Adrenal gland (tissue), 12 donors: Measurements from ENCODE around the gene HNRNPL. TPM values are rescaled to one million over a fixed set of nuclear protein-coding genes. Genes with fewer than 3 reads are reported as not detected.
"Not testable (repeated sequence)": the region's sequence is repeated elsewhere in the genome, so short reads cannot be mapped to it uniquely, and the experiment has no call there.

Experiments
- DNase-seq, 7 donors: peaks; one replicate each; pipeline ENCODE4 v3.0.0-alpha.2; 2019 to 2020
- H3K27ac ChIP-seq, 5 donors: fragments of 200-600 bp; sonication (generic) in 4 of 5; 1 replicate in 3 of 5; 2 replicates in 2 of 5; pipeline versions ENCODE4 v1.5.1 to v1.8.0; 2016 to 2020; ENCODE audit warnings: mild to moderate bottlenecking in 1 of 5
- H3K27me3 ChIP-seq: fragments of 200-600 bp; 2 replicates; pipeline ENCODE4 v1.8.0; 2021
- H3K36me3 ChIP-seq, 2 donors: fragments of 200-600 bp; replicated peaks in 1 of 2; 1 replicate in 1 of 2; 2 replicates in 1 of 2; pipeline versions ENCODE4 v1.5.1 to v1.8.0; 2018 to 2022
- H3K4me1 ChIP-seq, 2 donors: fragments of 200-600 bp; replicated peaks in 1 of 2; 1 replicate in 1 of 2; 2 replicates in 1 of 2; pipeline versions ENCODE4 v1.5.1 to v1.8.0; 2018 to 2021
- H3K4me3 ChIP-seq, 4 donors: fragments of 200-600 bp; sonication (generic) in 3 of 4; one replicate each; pipeline ENCODE4 v1.5.1; 2016 to 2018
- H3K9me3 ChIP-seq, 3 donors: fragments of 200-600 bp; sonication (generic) in 1 of 3; replicated peaks in 1 of 3; 1 replicate in 2 of 3; 2 replicates in 1 of 3; pipeline versions ENCODE4 v1.5.1 to v1.8.0; 2016 to 2021
- CTCF ChIP-seq, 6 experiments: fragments of 450-650 bp in 4 of 6; fragments of 200-600 bp in 2 of 6; sonication (generic) in 1 of 6; IDR thresholded peaks; 1 replicate in 5 of 6; 2 replicates in 1 of 6; pipeline versions ENCODE4 v1.5.1 to v1.8.0; 2016 to 2021; ENCODE audit warnings: antibody characterized with exemption in 6 of 6, mild to moderate bottlenecking in 2 of 6, moderate library complexity in 1 of 6
- POLR2A ChIP-seq, 2 donors: fragments of 450-650 bp; IDR thresholded peaks; one replicate each; pipeline ENCODE4 v1.6.1; 2017; ENCODE audit warnings: antibody characterized with exemption in 2 of 2, mild to moderate bottlenecking in 2 of 2, moderate library complexity in 1 of 2
- WGBS, 4 donors: extraction: QIAGEN DNeasy Blood & Tissue Kit in 2 of 4; methylation state at CpG; one replicate each; pipeline versions ENCODE4 v1.1.5 to v1.1.7; 2013 to 2017; 5-methylcytosine and 5-hydroxymethylcytosine counted together
- intact Hi-C, 2 donors: fragments of 100-400 bp; cut with DNase I; formaldehyde crosslinking; loops; one replicate each; pipeline versions ENCODE4 v1.14.1 to v1.15.0; 2022 to 2023
- polyA plus RNA-seq, 3 donors: library from polyadenylated mRNA; stranded (reverse); fragments of 200-250 nt in 2 of 3; fragments of 350-450 nt in 1 of 3; fragmentation: Illumina TruSeq in 1 of 3; extraction: RNeasy Lipid Tissue Mini Kit (QIAGEN cat#74804) in 1 of 3; gene quantifications; one replicate each; pipeline ENCODE4 v1.2.3, GENCODE V29; 2013 to 2014
- total RNA-seq, 9 donors: library from RNA; depleted of rRNA in 4 of 9; stranded (reverse); fragments of >200 nt in 4 of 9; fragments of 120-200 nt in 1 of 9; fragmentation: NEBNext Ultra II Directional in 1 of 9; extraction: Animal tissue kit (Norgen Biotek cat#: 25700) in 1 of 9; gene quantifications; one replicate each; pipeline versions ENCODE4 v1.1.0 to v1.2.4, GENCODE V29; 2013 to 2023
- donor health status: healthy with polysubstance abuse.
- donor health status: Bipolar disorder and iron deficiency.
- donor health status: DM: yes; HTN: yes; CAD: no.
- donor health status: DM: no; HTN: no; CAD: no.
- donor health status: DM: no; HTN: no; CAD: no.
- donor health status: DM: yes; HTN: yes; CAD: no.

HNRNPL gene
- total and polyA plus RNA-seq, 12 donors = 133 to 295 (median 203) TPM

GRCh38 chr19:38817081-38817480 lies 32.7 kb downstream of the HNRNPL start:
- H3K9me3 ChIP-seq = no peaks in the 10 kb centered on the region
- intact Hi-C loops = no loop called here
- peaks cover 0 to 34% of the 10 kb centered on the region in 2 donors for H3K36me3 ChIP-seq
- H3K27ac ChIP-seq = no peak overlapping the region
- TF ChIP-seq POLR2A (IDR thresholded peaks at IDR 0.05) (no peak), CTCF (IDR thresholded peaks at IDR 0.05) (no peak)
- no peak overlapping the region for H3K4me3 ChIP-seq
- no peak for DNase-seq
- WGBS, 4 donors = 92 to 94% (median 93%) methylated on average over 8 to 15 of the region's 15 CpGs
- H3K27me3 ChIP-seq = no peaks in the 10 kb centered on the region
- peaks cover 5 to 7% of the 10 kb centered on the region in 2 donors for H3K4me1 ChIP-seq

GRCh38 chr19:38816131-38816750 lies 33.5 kb downstream of the HNRNPL start:
- Histone ChIP-seq H3K36me3 (peaks cover 0 to 34% of the 10 kb centered on the region in 2 donors), H3K4me3 (no peak overlapping the region), H3K4me1 (peaks cover 5 to 7% of the 10 kb centered on the region in 2 donors), H3K9me3 (no peaks in the 10 kb centered on the region), H3K27ac (no peak overlapping the region), H3K27me3 (no peaks in the 10 kb centered on the region)
- DNase-seq = no peak
- 95 to 100% (median 95%) methylated on average over 4 to 18 of the region's 18 CpGs for WGBS, 4 donors
- intact Hi-C loops = no loop called here
- TF ChIP-seq CTCF (IDR thresholded peaks at IDR 0.05) = no peak
- no peak for TF ChIP-seq POLR2A (IDR thresholded peaks at IDR 0.05)

GRCh38 chr19:38815059-38816001 lies 34.5 kb downstream of the HNRNPL start:
- no peak for DNase-seq
- H3K36me3 ChIP-seq = peaks cover 0 to 34% of the 10 kb centered on the region in 2 donors
- no peaks in the 10 kb centered on the region for H3K27me3 ChIP-seq
- H3K9me3 ChIP-seq = no peaks in the 10 kb centered on the region
- no peak overlapping the region for H3K4me3 ChIP-seq
- TF ChIP-seq POLR2A (IDR thresholded peaks at IDR 0.05) = no peak
- no peak for TF ChIP-seq CTCF (IDR thresholded peaks at IDR 0.05)
- 90 to 95% (median 92%) methylated on average over 31 to 34 of the region's 34 CpGs for WGBS, 4 donors
- H3K4me1 ChIP-seq = peaks cover 5 to 7% of the 10 kb centered on the region in 2 donors
- no peak overlapping the region for H3K27ac ChIP-seq
- intact Hi-C loops = no loop called here

- DNase-seq, H3K4me3 ChIP-seq, H3K27ac ChIP-seq: not testable (repeated sequence)
These were observed 35.9 kb downstream of the HNRNPL start for GRCh38 chr19:38813932-38814331.

More at GRCh38 chr19:38813932-38814331, 35.9 kb downstream of the HNRNPL start:
- H3K4me1 ChIP-seq, intact Hi-C loops, H3K27me3 ChIP-seq, H3K9me3 ChIP-seq: not testable (repeated sequence)
- H3K36me3 ChIP-seq = peaks cover 0 to 34% of the 10 kb centered on the region in 2 donors
- WGBS, 4 donors = 76 to 88% (median 80%) methylated on average over 2 of the region's 2 CpGs
